NCI-H510A treated with DMSO at 0.1 percent for 48 hours (cell line): ENCODE data around the gene TMEM106C.

Experiments
- DNase-seq: peaks from one replicate; lab custom pipeline; 2025; lab: John Stamatoyannopoulos, UW

TMEM106C gene

GRCh38 chr12:47995981-47996401 is 32.6 kb downstream of the TMEM106C start:
- DNase-seq, result no peak

GRCh38 chr12:47997321-47997720 is 33.9 kb downstream of the TMEM106C start:
- DNase-seq, result no peak

- DNase-seq, result no peak
Observed at GRCh38 chr12:47999816-48000215, 36.4 kb downstream of the TMEM106C start.

DNA sequence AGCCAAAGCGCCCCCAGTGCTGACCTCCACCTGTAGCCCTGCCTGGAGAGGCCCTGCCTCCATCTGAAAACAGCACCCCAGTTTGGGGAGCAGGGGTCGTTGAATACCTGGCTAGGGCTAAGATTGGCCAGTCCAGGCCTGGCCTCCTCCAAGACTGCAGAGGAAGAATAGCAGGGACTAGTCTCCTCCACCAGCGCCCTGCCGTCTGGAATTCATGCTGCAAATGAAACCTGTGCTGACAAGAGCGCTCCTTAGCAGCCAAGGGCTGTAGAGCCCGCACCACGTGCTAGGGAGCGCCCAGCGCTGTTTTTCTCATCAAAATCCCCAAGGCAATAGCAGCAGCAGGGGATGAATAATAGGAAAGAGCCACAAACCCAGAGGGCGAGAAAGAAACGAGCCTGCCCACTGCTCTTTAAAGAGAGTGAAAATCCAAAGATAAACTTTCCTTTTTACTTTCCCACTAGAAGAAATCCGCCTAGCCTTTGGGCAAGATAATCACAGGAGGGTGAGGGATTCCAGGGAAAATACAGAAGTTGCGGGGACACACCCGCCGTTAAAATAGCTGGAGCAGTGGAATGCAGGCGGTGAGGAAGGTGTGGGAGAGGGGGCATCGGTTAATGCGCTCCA is 37.6 kb downstream of the TMEM106C start:
- peak; percentile 51 for DNase-seq

GRCh38 chr12:48001505-48002413 is 38.4 kb downstream of the TMEM106C start:
- DNase-seq, result peak; percentile 14

DNA sequence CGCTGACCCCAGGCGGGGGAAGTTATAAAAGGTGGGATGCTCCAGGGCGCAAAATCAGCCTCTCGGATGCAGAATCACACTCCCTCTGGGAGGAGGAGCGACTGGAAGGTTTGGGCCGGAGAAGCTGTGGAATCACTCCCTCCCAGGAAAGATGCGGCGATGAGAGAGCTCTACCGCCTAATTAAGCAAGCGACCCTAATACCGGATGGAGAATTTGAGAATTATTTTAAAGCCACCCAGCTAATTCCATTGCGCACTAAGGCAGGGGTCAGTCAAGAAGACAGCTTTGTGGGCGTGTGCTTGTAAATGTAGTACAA is 39.0 kb downstream of the TMEM106C start:
- no peak for DNase-seq

GRCh38 chr12:48002773-48003218 is 39.4 kb downstream of the TMEM106C start:
- DNase-seq, result peak; percentile 20

DNA sequence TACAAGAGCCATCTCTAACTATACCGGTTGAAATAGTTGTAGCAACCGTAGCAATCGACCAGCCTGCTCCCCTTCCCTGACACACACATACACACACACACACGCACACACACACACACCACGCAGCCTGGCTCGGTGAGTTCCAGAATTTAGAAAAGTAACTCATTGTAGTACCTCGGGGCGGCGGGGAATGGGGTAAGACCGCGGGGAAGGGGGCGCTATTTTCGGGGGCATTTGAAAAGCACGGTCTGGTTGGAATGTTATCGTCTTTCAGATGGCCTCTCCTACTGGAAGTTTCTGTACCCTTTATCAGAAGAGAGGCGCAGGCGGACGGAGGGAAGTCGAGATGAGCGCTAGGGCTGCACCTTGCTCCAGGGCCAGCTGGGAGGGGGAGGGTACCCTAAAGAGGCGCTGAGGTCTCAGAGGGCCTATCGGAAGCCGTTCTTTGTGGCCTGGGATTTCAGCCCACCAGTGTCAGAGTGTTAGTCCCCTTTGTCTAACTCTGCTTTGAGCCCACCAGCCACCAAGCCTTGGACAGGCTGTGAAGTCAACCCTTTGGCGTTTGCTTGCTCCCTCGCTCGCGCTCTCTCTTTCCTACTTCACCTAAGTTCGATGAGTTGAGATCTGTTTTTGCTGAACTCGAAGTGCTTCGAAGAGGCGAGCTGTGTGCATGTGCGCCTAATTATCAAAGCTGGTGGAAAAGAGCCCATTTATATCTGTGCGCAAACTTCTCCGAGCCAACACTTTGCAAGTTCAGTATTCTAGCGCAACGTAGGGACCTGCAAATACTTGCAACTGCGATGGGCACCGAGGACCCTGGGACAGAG is 40.0 kb downstream of the TMEM106C start:
- no peak for DNase-seq

DNA sequence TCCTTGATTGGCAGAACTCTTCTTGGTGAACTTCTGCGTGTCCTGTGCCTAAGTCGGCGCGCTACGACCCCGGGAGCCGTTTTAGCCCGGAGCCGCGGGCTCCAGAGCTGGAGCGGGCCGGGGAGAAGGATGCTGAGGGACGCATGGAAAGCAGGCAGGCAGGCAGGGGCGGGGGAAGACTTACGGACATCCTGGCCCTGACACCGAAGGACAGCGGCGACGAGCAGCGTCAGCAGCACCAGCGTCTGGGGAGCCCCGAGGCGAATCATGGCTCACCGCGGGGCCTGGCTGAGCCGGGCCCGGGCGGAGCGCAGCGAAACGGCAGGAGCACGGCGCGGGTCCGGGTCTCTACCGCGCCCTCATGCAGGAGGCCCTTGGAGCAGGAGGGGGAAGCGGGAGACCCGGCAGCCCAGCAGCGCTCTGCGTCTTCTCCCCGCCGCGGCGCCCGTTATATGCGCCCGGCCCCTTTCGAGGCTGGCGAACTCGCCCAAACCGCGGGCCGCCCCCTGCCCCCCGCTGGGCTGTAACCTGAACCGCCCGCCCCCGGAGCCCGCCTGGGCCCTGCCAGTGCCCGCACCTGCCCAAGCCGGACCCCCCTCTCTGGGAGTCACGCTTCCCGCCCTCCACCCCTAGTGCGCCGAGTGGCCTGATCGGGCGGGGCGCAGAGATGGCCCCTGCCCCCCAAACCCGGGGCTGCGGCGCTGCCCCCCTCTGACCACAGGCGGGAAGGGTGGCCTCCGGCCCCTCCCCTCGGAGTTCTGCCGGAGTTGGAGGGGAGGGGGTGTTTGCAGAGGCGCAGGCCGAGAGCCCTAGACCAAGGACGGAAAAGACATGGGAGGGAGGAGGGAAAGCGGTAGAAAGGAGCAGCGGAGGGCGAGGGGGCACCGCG is 40.9 kb downstream of the TMEM106C start, which contains the start of gene COL2A1:
COL2A1 (minus strand) TSS at position 424 of the 889 bp plus-strand sequence; CDS start at position 269, 155 bp downstream.
- peak; percentile 58 for DNase-seq

GRCh38 chr12:48005001-48005749 is 41.8 kb downstream of the TMEM106C start:
- peak; percentile 52 for DNase-seq

DNA sequence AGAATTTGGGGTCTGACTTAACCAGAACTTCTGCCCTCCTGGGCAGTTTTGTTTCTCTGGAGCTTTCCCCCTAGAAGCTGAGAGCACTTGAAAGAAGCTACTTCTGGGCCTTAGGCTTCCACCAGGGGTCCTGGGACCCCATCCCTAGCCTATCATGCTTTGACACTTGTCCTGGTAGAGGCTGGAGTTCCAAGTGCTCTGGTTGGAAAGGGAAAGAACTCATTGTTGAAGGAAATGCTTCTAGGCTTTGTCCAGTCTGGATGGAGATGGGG is 42.3 kb downstream of the TMEM106C start:
- no peak for DNase-seq

- DNase-seq, result no peak
Observed at GRCh38 chr12:48007206-48007605, 43.8 kb downstream of the TMEM106C start.

GRCh38 chr12:48008349-48008748 is 45.0 kb downstream of the TMEM106C start:
- no peak for DNase-seq

GRCh38 chr12:48008950-48009349 is 45.6 kb downstream of the TMEM106C start:
- DNase-seq, result no peak

GRCh38 chr12:48009471-48009870 is 46.1 kb downstream of the TMEM106C start:
- DNase-seq, result no peak

DNA sequence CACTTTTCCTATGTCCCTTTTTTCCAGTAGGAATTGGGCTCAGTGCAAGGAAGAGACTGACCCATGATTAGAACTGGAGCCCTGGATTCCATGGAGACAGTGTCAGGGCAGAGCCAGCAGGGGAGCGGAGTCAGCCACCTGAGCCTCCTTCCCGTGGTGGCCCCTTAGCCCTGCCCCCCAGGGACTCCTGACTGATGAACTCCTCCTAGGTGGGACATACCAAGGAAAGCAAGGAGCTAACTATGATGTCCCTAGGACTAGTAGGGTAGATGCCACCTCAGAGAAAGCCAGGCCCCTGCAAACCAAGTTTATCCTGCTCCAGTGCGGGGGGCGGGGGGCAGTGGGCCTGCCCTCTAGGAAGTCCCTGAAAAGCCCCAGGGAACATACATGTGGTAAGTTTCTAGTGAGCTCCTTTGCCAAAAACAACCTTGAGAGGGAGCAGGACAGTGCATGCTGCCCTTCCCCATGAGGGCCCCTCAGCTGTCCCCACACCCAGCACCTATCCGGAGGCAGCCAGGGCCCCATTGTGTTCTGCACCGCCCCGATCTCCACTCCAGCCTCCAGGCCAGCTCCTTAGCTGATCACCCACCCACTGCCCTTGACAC is 47.1 kb downstream of the TMEM106C start:
- no peak for DNase-seq

DNA sequence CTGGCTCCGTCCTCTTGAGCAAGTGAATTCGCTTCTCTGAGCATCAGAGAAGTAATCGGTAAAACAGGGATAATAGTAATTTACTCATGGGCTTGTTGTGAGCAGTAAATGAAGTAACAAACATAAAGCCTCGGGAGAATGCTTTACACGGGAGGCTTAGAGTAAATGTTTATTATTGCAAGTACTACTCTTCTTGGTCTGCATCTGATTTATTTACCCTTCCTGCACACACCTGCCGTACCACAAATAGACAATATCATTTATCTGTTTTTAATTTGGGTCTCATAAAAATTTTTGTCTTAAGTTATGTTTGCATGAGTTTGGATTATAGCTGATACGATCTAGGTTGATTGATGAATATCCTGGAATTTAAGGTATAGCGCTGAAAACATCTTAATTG is 48.7 kb downstream of the TMEM106C start:
- no peak for DNase-seq

DNA sequence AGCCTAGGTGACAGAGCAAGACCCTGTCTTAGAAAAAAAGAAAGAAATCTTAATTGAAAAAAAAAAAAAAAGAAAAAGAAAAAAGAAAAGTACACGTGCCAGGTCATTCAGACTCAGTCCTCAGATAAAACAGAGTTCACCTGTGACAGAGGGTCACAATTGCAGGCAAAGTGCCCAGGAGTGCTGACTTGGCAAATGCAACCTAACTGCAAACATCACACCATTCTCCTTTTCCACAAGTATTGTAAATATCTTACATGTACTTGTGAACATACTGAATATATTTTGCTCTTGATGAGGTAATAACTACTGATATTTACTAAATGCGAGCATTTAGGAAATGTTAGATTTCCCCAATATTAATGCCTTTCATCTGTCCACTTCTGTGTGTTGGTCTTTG is 49.9 kb downstream of the TMEM106C start:
- no peak for DNase-seq

DNA sequence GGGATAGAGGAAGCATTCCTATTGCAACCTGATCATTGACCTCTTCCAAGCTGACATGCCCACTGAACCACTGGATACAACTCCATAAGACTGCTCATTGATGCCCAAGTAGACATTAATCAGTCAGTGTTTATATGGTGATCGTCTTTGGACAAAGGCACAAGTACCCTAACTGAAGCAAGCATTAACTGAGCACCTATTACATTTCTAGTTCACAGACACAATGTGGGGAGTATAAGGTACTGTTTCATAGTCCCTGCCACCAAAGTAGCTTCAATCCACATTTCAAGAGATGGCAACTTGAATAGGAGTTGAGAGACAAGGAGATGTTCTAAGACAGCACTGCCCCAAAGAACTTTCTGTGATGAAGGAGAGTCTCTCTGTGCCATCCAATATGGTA is 51.7 kb downstream of the TMEM106C start:
- no peak for DNase-seq

DNA sequence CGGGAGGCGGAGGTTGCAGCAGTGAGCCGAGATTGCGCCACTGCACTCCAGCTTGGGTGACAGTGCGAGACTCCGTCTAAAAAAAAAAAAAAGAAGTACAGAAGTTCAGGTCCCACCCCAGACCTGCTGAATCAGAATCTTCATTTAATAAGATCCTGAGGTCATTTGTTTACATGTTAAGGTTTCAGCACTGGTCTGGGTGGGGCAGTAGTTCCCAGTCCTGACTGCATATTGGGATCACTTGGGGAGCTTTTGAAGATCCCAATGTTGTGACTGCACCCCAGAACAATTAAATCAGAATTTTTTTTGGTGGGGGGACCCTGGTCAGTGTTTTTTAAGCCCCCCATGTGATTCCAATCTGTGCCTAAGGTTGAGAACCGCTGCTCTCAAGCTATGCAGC is 52.6 kb downstream of the TMEM106C start:
- no peak for DNase-seq
